ENCODE measurements around the gene PPM1F. TPM values are rescaled to one million over a fixed set of nuclear protein-coding genes. Genes with fewer than 3 reads are reported as not detected.

PPM1F gene
- total RNA-seq, 1 experiment from 2014 or later: 21.1 TPM

- Histone ChIP-seq H3K9ac (ENCODE audit: extremely low read depth, insufficient read length, low read length) (no peak overlapping the region), H2AFZ (ENCODE audit: low read length) (no peak overlapping the region), H3K27ac (ENCODE audit: insufficient read length, low read depth, low read length) (no peak overlapping the region), H3K56ac (ENCODE audit: insufficient read length, low read depth, low read length) (no peak overlapping the region), H3T11ph (ENCODE audit: low read length) (no peak overlapping the region), H4K20me1 (ENCODE audit: control insufficient read depth, insufficient read depth, insufficient read length) (no peaks in the 10 kb centered on the region), H3K18ac (ENCODE audit: insufficient read length, low read depth, low read length) (no peak overlapping the region), H2BK5ac (ENCODE audit: insufficient read length, low read length) (no peak overlapping the region), H3K4ac (ENCODE audit: low read depth, low read length) (no peak overlapping the region), H3K27me3 (ENCODE audit: insufficient read depth, low read length) (no peaks in the 10 kb centered on the region), H4K5ac (ENCODE audit: insufficient read length, low read depth, low read length) (no peak overlapping the region), H3K23ac (ENCODE audit: insufficient read length, low read depth, low read length) (no peak overlapping the region), H3K14ac (ENCODE audit: insufficient read depth, low read length) (no peak overlapping the region), H4K91ac (ENCODE audit: insufficient read length, low read depth, low read length) (no peak overlapping the region), H3K9me3 (ENCODE audit: control insufficient read depth, low read depth, low read length) (no peaks in the 10 kb centered on the region), H3K79me1 (ENCODE audit: insufficient read depth, low read depth, low read length, poor library complexity, severe bottlenecking) (no peaks in the 10 kb centered on the region), H2AK5ac (ENCODE audit: insufficient read length, low read length) (no peak overlapping the region), H2BK12ac (ENCODE audit: insufficient read length, low read depth, low read length) (no peak overlapping the region), H2BK20ac (ENCODE audit: low read depth, low read length, poor library complexity, severe bottlenecking) (no peak overlapping the region), H3K79me2 (ENCODE audit: insufficient read depth, low read length) (no peaks in the 10 kb centered on the region), H2BK15ac (ENCODE audit: low read depth, low read length) (no peak overlapping the region), H2BK120ac (ENCODE audit: low read depth, low read length, poor library complexity, severe bottlenecking) (no peak overlapping the region), H3K4me2 (ENCODE audit: insufficient read depth, insufficient read length, low read length) (no peak overlapping the region), H3K23me2 (ENCODE audit: insufficient read length, low read depth, low read length, poor library complexity, severe bottlenecking) (peaks cover 3% of the 10 kb centered on the region), H4K8ac (replicated peaks; ENCODE audit: insufficient read length, low read depth, low read length) (no peak overlapping the region), H3K4me1 (ENCODE audit: insufficient read depth, low read length) (no peaks in the 10 kb centered on the region)
- WGBS (ENCODE audit: extremely low coverage, insufficient read length, low lambda C conversion rate): no CpG with 5 or more reads among the region's 15 CpGs
- Mint-ChIP-seq H3K9me3 (no peaks in the 10 kb centered on the region; a peak in 1 of 5 replicates), H3K4me3 (no peak overlapping the region), H3K27me3 (ENCODE audit: low read depth) (peaks cover 2% of the 10 kb centered on the region; the same call in 1 of the 2 replicates), H3K27ac (no peak overlapping the region), H3K36me3 (ENCODE audit: insufficient read depth in 1 of 3, low read depth in 3 of 3) (peaks cover 53 to 86% (median 74%) of the 10 kb centered on the region in 3 experiments), H3K4me1 (no peaks in the 10 kb centered on the region)
- DNase-seq: no peak
- no peak for TF ChIP-seq CTCF (conservative IDR thresholded peaks at IDR 0.05)
Measured at GRCh38 chr22:21964234-21964633, 11.6 kb upstream of the PPM1F start.

All from H9 (cell line).